HepG2 (cell line): ENCODE results near the gene TUBB4B.

Experiments used
- ADNP ChIP-seq: sonication (generic); formaldehyde crosslinking; IDR thresholded peaks from 2 replicates; pipeline ENCODE4 v1.4.0; 2020; ENCODE audit warnings: missing genetic modification reagents
- ELF1 ChIP-seq: sonication (generic); formaldehyde crosslinking; IDR thresholded peaks from 2 replicates; pipeline ENCODE4 v1.4.0; 2020; ENCODE audit warnings: missing genetic modification reagents
- HDAC6 ChIP-seq: fragments of 200-600 bp; sonication (generic); IDR thresholded peaks from 2 replicates; pipeline ENCODE4 v1.7.0; 2017; ENCODE audit warnings: mild to moderate bottlenecking, antibody characterized with exemption, low read length, low read depth
- MED13 ChIP-seq: sonication (generic); formaldehyde crosslinking; IDR thresholded peaks from 2 replicates; pipeline ENCODE4 v1.5.0; 2020; ENCODE audit warnings: missing genetic modification reagents
- POLR2A ChIP-seq, 2 experiments: IDR thresholded peaks; 2 replicates each; pipeline ENCODE4 v1.6.1; 2011; ENCODE audit warnings: low read depth in 2 of 2, low read length in 2 of 2, mild to moderate bottlenecking in 1 of 2, moderate library complexity in 1 of 2; ENCODE audit not compliant: insufficient read depth in 1 of 2
- SOX6 ChIP-seq, 2 experiments: fragments of 450-650 bp in 1 of 2; sonication (generic) in 1 of 2; formaldehyde crosslinking in 1 of 2; IDR thresholded peaks; 2 replicates each; pipeline versions ENCODE4 v1.4.0 to v1.6.1; 2017 to 2020; ENCODE audit warnings: antibody characterized with exemption in 1 of 2, mild to moderate bottlenecking in 1 of 2, missing genetic modification reagents in 1 of 2
- ZNF329 ChIP-seq: sonication (generic); formaldehyde crosslinking; IDR thresholded peaks from 2 replicates; pipeline ENCODE4 v1.9.0; 2021; ENCODE audit warnings: low read depth, mild to moderate bottlenecking, missing genetic modification reagents
- ZNF839 ChIP-seq: sonication (generic); formaldehyde crosslinking; IDR thresholded peaks from 2 replicates; pipeline ENCODE4 v1.4.0; 2020; ENCODE audit warnings: missing genetic modification reagents, mild to moderate bottlenecking, borderline replicate concordance
- TF ChIP-seq, protein P1 (sequence below): sonication (generic); formaldehyde crosslinking; IDR thresholded peaks from 2 replicates; pipeline ENCODE4 v1.5.0; 2020; ENCODE audit warnings: mild to moderate bottlenecking, missing genetic modification reagents, moderate library complexity
- TF ChIP-seq, protein P2 (sequence below): fragments of 450-650 bp; IDR thresholded peaks from 2 replicates; pipeline ENCODE4 v1.6.1; 2017

DNA sequence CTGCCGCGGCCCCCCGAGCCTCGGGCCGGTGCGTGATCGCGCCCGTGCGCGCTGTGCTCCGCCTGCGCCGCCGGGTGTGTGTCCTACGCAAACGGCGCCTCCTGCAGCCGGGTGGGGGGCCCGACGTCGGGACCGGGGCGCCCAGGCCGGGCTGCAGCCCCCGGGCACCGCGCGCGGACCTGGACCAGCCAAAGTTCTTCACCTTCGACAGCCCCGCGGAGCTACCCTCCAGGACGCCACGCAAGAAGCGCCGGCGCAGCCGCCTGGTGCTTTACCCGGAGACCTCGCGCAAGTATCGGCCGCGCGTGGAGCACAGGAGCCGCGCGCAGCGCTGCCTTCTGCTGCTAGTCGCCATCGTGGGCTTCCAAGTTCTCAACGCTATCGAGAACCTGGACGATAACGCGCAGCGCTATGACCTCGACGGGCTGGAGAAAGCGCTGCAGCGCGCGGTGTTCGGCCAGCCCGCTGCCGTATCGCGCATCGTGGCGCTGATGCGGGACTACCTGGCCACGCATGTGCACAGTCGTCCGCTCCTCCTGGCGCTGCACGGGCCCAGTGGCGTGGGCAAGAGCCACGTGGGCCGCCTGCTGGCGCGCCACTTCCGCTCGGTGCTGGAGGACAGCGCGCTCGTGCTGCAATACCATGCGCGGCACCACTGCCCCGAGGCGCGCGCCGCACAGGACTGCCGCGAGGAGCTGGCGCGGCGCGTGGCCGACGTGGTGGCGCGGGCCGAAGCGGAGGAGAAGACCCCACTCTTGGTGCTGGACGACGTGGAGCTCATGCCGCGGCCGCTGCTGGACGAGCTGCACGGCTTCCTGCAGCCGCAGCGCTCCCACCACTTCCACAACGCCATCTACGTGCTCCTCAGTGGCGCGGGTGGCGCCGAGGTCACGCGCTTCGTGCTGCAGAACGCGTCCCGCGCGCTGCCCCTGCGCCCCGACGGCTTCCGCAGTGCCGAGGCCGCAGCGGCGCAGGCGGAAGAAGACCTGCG, 37.9 kb downstream of the TUBB4B start:
- TF ChIP-seq POLR2A (IDR thresholded peaks at IDR 0.05; ENCODE audit: insufficient read depth in 1 of 2, low read depth in 2 of 2, low read length in 2 of 2) (no peak), SOX6 (IDR thresholded peaks at IDR 0.05) (no peak), SOX6 (CRISPR knock-in tag; IDR thresholded peaks at IDR 0.05) (no peak), MED13 (no peak), ZNF839 (CRISPR knock-in tag) (no peak), ADNP (no peak), ZNF329 (CRISPR knock-in tag) (no peak), ELF1 (CRISPR knock-in tag) (no peak), HDAC6 (no peak)
- TF ChIP-seq, protein P1, sequence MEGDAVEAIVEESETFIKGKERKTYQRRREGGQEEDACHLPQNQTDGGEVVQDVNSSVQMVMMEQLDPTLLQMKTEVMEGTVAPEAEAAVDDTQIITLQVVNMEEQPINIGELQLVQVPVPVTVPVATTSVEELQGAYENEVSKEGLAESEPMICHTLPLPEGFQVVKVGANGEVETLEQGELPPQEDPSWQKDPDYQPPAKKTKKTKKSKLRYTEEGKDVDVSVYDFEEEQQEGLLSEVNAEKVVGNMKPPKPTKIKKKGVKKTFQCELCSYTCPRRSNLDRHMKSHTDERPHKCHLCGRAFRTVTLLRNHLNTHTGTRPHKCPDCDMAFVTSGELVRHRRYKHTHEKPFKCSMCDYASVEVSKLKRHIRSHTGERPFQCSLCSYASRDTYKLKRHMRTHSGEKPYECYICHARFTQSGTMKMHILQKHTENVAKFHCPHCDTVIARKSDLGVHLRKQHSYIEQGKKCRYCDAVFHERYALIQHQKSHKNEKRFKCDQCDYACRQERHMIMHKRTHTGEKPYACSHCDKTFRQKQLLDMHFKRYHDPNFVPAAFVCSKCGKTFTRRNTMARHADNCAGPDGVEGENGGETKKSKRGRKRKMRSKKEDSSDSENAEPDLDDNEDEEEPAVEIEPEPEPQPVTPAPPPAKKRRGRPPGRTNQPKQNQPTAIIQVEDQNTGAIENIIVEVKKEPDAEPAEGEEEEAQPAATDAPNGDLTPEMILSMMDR = peak; percentile 14; the same call in 1 of the 2 replicates
- TF ChIP-seq, protein P2, sequence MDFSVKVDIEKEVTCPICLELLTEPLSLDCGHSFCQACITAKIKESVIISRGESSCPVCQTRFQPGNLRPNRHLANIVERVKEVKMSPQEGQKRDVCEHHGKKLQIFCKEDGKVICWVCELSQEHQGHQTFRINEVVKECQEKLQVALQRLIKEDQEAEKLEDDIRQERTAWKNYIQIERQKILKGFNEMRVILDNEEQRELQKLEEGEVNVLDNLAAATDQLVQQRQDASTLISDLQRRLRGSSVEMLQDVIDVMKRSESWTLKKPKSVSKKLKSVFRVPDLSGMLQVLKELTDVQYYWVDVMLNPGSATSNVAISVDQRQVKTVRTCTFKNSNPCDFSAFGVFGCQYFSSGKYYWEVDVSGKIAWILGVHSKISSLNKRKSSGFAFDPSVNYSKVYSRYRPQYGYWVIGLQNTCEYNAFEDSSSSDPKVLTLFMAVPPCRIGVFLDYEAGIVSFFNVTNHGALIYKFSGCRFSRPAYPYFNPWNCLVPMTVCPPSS = no peak
